Measurements from ENCODE around the gene TMCC1.
A peak's percentile ranks its signal among the peaks of the same experiment; 100 is the strongest.
"Not testable (repeated sequence)": the region's sequence is repeated elsewhere in the genome, so short reads cannot be mapped to it uniquely, and the experiment has no call there.

TMCC1 gene

DNA sequence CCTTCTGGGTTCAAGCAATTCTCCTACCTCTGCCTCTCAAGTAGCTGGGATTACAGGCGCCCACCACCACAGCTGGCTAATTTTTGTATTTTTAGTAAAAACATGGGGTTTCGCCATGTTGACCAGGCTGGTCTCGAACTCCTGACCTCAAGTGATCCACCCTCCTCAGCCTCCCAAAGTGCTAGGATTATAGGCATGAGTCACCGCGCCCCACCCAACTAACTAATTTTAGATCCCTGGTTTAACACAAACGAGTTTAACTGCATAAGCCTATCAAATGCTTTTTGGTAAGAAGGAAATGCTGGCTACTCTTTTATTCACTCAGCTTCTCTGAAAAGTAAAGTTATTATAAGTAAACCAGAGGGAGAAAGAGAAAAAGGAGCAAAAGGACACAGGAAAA is 61.6 kb downstream of the TMCC1 start:
- DNase-seq: not testable (repeated sequence)

DNA sequence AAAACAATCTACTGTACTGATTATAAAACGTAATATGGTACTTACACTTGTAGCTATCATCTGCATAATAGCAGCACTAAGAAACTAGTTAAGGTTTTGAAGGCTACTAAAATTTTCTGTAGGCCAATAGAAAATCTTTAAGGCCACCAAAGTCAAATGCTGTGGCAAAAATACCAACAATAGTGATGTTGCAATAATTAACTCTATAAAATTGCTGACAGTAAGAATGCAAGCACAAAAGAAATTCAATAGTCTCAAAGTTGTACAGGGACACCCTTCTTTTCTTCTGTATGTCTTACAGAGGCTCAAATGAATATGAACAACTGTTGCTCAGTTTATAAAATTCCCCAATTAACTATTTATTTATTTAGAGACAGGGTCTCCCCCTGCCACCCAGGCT is 62.0 kb downstream of the TMCC1 start:
- no peak for DNase-seq

DNA sequence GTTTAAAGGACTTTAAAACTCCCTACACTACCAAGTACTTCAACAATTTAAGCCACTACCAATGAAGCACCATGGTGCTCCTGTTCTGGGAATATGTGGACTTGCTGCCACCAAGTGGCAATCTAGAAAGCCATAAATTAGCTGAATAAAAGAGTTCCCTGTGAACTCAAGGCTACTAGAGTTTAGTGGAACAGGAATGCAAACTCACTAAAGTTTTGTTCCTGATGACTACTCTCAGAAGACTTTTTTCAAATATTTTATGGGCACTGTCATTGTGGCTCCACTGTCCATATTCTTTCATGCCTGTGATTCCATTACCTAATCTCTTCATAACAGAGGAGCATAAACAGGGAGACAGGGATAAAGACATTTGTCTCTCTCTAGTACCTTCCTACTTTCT is 63.9 kb downstream of the TMCC1 start:
- DNase-seq: peak; percentile 77

DNA sequence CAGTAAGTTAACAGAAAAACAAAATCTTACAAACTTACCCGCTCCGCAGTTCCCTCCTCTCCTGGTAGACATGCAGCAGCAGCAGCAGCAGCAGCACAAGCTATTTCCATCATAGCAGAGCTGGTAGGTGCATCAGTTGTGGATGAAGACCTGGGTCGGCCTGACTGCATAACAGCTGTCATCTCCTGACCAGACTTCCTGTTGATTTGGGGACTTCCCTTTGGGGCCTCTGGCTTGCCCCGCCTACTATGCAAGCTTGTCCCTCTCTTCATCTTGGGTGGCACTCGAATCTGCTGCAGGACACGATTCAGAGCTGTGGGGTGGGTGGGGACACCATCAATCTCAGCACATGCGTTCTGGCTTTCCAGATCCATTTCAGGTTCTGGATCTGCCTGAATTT is 65.7 kb downstream of the TMCC1 start:
- no peak for DNase-seq

DNA sequence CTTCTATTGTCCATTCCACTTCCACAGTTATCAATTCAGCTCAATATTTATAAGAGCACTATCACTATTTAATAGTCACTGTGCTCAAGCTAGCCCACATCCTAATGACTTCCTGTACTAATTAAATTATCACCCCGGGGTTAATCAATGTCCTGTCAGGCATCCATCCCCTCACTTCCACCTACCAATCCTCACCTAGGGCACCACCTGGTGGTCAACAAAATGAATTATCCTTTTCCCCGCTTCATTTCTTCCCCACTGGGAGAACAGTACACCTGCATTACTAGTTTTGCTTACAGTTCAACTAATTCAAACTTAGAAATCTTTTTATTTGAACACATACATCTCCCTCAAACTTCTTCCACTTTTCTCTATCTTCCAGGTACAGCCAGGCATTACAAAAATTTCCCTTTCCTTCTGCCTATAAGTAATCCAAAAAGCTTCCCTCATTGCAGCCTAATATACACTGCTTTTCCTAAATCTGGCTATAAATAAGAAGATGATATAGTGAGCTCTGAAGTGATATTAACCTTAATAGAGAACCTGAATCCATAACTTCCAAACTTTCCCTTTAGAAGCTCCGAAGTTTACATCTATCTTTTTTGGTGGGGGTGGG is 68.5 kb downstream of the TMCC1 start:
- DNase-seq: peak; percentile 69

DNA sequence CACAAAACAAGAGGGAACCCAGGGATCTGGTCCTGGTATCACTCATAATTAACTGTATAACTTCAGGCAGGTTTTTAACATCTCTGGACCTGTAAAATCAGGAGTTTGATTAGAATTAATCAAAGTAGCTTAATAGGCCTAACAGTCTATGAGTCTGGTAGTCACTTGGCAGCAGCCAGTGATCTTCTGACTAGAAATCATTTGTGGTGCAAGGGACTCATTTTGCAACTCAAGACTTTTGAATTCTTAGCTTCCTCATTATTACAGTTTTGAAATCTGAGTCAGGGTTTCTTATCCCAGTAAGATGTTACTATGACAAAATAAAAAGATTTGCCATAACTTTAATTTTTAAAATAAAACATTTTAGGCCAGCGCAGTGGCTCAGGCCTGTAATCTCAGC is 70.8 kb downstream of the TMCC1 start:
- no peak for DNase-seq

DNA sequence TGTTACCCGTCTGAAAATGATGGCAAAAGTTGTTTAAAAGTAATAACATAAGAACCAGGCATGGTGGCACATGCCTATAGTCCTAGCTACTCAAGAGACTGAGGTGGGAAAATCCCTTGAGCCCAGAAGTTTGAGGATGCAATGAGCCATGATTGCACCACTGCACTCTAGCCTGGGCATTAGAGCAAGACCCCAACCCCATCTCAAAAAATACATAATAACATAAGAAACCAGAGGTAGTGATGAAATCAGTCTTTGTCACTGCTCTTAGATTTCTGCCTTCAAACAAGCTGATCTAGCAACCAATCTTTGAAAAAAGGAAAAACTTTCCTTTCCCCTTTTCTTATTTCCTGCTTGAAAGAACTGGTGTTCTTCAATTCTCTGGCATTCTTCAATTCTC is 71.3 kb downstream of the TMCC1 start:
- DNase-seq: no peak

DNA sequence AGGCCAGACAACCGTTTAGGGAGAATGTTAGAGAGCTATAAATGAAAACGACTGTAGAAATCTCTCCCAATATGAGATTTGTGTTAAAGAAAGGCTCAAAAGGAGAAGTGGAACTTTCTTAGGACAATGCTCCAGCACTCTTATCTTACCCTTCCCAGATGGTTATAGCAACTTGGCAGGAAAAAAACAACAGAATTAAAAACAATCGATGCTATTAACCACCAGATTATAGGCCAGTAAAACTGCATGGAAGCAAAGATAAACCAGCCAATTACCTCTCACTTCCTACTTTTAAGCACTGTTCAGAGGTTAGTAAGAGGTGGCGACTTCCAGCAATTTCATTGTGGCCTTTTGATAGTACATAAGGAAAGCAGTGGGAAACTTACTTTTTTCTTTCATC is 72.9 kb downstream of the TMCC1 start:
- no peak for DNase-seq

DNA sequence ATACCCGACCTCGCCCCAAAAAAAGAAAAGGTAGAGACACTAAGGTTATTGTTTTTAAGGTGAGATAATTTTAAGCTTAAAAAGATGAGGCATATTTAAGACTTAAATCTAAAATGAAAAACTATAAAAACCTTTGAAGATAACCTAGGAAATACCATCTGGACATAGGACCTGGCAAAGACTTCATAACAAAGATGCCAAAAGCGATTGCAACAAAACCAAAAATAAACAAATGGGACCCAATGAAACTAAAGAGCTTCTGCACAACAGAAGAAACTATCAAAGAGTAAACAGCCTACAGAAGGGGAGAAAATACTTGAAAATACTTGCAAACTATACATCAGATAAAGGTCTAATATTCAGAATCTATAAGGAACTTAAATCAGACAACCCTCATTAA is 80.9 kb downstream of the TMCC1 start:
- no peak for DNase-seq

DNA sequence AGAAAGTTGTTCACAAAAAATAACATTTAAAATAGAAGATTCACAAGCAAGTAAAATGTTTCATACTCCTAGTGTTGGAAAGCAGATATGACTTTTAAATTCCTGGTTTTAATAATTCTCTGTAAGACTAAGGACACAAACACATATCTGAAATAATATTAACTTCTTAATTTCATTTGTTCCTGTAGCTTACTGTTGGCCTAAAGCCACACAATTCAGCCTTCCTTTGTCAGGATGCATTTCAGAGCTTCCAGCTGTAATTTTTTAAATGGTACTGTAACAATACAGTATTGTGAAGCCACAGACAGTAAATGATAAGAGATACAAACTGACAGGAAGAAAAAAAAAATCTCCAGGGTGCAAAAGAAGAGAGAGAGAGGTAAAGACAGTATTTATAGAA is 84.2 kb downstream of the TMCC1 start:
- DNase-seq: no peak

DNA sequence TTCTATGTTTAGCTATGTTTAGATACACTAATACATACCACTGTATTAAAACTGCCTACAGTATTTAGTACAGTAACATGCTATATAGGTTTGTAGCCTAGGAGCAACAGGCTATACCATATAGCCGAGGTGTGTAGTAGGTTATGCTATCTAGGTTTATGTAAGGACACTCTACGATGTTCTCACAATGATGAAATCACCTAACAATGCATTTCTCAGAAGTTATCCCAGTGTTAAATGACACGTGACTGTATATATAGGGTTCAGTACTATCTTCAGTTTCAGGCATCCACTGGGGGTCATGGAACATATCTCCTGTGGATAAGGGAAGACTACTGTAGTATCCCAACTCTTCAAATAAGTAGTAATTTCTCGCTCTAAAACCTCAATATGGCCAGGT is 97.4 kb downstream of the TMCC1 start:
- DNase-seq: no peak

DNA sequence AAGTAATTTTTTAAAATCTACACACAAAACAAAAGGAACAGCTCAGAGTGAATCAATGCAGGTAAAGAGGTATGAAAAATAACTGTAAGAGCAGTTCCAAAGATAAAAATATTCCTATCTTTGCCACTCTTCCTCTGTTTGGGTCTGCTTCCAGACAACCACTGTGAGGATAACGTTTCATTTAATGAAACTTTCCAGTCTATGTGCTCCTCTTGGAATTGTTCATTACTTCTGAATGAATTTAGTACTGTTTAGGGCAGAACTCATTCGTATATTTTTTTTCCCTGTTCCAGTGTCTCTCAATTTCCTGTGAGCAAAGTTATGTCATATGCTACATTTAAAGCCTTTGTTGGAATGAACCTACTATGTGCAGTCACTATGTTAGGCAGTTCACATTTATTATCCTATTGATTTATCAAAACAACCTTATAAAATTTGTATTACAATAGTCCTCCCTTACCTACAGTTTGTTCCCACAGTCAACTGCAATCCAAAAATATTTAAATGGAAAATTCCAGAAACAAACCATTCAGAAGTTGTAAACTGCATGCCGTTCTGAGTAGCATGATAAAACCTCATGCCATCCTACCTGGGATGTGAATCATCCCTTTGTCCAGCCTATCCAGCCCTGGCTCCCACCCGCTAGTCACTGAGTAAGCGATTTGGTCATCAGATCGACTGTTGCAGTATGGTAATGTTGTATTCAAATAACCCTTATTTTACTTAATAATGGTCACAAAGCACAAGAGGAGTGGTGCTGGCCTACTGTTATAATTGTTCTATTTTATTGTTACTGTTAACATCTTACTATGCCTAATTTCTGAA is 98.1 kb downstream of the TMCC1 start:
- no peak for DNase-seq

DNA sequence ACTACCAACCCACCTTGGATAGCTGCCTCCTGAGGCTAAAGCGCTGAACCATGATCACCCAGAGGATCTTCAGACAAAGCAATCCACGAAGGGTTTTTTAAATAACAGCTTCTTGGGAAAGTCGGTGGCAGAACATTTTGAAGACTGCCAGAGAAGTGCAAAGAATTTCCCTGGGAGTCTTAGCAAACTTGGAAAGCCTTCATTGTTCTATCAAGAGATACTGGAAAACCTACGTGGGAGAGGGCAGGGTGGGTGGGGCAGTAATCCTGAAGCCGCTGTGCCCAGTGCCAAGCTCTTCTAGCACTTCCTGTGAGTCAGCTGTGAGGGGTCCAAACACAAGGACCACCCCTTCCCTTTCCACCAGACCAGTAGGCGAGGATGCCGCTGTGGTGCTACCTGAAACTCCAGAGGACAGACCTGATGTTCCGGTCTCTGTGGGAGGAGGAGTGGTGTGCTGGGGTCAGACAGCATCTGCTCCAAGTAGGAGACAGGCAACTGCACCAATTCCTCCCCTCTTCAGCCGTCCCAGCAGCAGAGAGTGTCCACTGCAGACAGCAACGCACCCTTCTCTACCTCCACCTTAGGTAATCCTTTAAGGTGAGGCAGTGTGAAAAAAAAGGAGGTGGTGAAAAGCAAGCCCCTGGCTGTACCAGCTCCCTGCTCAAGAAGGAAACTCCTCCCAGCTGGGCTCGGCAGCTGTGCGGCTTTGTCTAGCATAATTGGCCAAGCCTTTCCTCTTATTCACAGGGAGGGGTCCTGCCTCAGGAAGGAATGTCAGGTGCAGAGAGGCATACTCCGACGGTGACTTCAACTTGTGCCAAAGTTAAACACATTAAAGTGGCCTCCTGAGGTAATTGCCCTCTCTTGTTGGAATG is 99.0 kb downstream of the TMCC1 start:
- peak; percentile 92 for DNase-seq

DNA sequence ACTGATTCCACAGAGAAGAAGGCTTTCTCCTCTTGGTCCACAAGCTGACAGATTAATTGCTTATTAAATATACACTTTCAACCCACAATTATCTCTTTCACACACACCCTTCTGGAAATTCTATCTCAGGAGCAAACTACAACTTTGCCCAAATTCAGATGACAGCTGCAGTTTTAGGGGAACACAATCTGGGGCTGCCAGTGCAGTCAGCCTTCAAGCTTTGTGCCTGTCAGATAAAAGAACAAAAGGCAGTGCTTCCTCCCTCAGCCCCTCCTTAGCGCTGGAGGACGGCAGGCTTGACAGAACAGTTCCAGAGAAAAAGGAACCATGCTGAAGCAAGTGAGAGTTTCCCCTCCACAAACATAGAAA is 99.6 kb downstream of the TMCC1 start:
- DNase-seq: peak; percentile 29

DNA sequence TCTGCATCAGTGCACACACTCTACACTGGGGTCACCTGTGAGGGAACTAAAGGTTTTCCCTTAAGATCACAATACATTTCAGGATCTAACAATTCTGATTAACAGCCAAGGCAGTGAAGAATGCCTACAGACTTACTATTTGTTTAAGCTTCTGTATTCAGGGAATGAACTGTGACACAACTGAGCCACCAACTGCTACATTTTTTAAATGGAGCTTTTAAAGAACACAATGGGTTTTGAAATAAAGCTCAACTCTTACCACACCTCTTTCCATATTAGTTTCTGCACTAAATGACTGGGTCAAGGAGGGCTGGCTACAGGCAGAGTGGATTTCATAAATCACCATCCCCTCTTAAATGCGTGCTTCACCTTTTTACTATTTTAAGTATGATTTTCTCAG is 100.2 kb downstream of the TMCC1 start:
- no peak for DNase-seq

DNA sequence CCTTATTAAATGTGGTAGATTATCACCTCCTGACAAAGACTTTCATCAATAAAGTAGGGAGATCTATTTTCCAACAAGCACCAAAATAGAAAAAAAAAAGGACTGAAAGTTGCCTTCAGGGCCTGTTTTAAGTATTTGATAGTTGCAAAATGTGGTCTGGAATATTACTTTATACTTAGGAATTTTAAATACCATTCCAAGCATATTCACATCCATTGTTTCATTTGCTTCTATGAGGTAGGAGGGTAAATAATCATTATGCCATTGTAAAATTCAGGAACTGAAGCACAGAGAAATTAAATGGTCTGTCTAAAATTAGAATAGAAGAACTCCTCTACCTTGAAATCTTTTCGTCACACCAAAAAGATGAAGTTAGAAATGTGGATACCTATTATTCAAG is 110.0 kb downstream of the TMCC1 start:
- no peak for DNase-seq

DNA sequence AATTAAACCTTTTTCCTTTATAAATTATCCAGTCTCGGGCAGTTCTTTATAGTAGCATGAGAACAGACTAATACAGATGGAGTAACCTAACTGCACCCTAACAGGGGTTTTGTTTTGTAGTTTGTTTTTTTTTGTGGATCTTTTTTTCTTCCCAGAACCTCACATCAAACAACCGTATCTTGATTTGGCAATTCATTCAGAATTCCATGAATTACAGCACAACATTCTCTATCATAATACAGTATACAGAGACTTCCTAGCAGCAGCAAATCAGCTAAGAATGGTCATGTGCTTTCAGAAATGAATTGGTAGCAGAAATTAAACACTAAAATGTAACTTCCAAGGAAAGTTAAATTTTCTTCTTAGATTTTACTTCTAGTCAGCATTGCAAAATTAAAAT is 114.6 kb downstream of the TMCC1 start:
- DNase-seq: no peak

DNA sequence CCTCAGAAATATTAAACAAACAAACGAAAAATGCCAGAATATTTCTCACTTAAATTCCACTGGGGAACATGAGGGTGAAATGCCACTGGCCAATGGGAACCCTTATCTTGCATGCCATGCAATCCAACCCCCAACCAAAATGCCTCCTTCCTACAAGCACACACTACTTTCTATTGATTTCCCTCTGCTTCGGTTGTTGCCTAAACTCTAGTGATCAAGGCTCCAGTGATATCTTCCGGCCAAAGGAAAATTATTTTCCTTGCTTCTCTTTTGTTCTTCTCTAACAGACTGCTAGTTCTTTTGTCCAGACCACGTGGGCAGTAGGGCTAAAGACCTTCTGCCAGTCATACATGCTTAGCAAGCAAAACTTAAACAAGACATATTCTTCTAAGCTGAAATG is 115.7 kb downstream of the TMCC1 start:
- DNase-seq: no peak

DNA sequence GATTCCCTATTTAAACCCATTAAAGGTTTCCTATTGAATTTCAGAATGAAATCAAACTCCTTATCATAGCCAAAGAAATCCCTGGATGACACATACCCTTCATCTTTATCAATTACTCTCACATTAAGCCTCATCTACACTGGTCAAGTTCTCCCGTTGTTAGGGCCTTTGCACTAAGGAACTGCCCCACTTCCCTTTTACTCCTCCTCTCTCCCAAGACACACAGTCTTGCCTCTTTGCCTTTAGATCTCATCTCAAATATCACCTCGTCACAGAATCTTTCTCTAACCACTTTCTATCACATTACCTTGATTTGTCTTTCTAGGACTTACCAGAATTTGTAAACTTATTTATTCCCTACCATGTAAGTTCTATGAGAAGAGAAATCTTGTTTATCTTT is 117.6 kb downstream of the TMCC1 start:
- DNase-seq: no peak

DNA sequence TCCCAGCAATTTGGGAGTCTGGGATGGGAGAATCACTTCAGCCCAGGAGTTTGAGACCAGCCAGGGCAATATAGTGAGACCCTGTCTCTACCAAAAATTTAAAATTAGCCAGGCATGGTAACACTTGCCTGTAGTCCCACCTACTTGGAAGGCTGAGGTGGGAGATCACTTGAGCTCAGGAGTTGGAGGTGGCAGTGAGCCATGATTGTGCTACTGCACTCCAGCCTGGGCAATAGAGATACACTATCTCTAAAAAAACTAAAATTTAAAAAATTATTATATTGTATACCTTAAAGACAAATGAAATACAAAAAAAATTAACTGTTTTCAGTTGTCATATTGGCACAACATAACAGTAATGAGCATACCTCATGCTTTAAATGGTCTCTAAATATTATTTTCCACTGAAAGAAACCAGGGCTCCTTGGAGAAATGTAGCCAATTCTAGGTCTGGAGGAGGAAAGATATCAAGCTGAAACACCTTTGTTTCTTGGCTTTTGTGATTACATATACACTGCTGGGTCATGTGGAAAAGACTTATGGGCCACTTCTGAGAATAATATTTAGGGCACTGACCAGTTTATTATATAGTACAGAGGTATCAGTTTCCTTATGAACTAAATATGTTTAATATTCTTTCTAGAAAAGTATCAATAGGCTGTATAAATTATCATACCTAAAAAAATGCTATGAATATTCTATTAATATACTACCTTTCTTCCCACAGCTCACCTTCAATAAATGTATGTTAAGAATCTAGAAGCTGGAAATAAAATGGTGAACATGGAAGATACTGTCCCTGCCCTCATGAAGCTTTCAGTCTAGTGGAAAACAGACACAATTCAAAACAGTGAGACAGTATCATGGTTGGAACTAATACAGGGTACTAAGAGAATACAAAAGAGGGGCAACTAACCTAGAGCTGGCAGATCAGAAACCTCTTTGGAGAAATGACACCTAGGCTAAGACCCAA is 119.5 kb downstream of the TMCC1 start:
- DNase-seq: no peak

DNA sequence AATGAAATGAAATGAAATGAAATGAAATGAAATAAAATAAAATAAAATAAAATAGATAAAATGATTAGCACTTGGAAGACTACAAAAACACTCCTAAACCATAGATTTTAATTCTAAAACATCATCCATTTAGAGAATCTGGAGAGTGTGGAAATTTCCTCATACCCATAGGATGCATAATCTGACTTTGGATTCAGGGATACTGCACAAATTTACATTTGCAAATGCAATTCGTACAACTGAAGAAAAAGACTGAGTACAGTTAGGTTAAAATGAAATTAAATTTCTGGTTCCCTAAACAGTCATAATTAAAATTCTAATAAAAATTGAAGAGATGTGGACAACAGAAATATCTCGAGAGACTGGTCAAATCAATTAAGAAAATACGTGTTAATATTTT is 122.9 kb downstream of the TMCC1 start:
- no peak for DNase-seq

DNA sequence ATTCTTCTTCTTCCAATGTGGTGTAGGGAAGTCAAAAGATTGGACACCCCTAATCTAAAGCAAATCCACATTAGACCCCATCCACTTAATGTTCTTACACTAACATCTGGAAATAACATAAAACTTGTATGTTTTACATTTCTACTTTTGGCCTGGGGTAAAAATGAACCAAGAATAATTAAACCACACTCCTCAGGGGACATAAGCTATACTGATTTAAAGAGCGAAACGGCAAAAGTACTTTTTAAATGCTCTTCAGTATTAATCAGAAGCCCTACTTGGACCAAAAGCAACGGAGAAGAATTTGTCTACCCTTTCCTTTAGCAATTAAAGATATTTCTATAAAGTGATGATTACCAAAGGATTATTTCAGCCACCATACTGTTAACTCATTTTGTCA is 123.9 kb downstream of the TMCC1 start:
- no peak for DNase-seq

DNA sequence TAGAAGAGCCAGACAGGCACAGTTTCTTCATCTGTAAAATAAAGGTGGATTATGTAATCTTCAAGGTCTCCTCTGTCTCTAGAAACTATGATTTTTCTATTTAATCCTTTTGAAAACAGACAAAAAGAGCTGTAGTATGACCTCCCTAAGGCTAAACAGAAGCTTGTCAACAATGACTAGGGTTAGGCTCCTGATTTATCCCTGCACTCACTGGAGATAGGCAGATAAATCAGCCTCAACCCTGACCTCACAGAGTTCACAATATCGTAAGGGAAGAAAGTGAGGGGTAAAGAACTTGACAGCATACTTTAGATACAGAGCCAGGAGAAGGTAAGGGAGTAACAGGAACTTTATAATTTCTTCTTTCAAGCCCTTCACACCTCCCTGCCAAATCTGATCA is 124.8 kb downstream of the TMCC1 start:
- no peak for DNase-seq

Measured in COR-L47 (cell line).